ENCODE measurements around the gene FGF1.

FGF1 gene

DNA sequence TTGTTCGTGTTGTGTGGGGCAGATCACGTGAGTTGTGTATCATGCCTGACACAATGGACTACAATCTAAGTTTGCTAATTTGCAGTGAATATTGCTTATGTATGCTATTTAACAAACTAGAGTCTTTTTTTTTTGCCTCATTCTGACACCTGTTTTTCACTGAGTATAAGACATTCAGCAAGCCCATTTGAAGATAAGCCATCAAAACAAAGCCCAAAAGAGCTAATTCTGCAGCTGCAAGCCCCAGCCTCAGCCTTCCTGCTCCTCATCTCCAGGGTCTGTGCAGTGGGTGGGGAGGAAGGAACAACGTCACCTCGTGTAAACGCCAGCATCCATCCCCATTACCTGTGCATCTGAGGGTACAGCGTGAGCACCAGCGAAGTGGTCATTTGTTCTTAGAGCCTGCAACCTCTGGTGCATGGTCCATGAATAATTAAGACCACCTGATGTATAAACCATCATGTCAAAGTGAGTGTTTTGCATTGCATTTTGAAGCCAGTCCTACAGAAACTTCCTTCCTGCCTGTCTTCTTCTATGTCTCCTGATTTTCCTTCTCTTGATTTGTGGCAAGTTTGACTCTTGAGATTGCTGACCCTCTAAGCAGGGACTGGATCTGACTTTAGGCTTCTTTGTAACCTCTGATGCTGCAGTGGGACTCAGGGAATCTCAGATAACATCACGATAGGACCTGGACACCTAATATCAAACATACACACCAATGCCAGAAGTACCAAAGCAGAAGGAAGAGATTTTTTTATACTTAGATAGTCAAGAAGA lies 73.2 kb downstream of the FGF1 start:
- ChIA-PET POLR2A (no interaction called here), CTCF (interaction anchor here (0.6 to 7.0 kb wide), 10 partner anchors 10 to 455 kb away, joined by 3 to 93 read pairs (median 6); no protein-coding TSS in a partner anchor)
- Histone ChIP-seq H3K4me1 (ENCODE audit: control insufficient read depth, insufficient read depth, low read length) (no peaks in the 10 kb centered on the region), H3K36me3 (ENCODE audit: control insufficient read depth in 2 of 2, insufficient read depth in 1 of 2, low read length in 2 of 2) (no peaks in the 10 kb centered on the region), H3K9me3 (ENCODE audit: control insufficient read depth, insufficient read depth, low read depth, low read length) (no peaks in the 10 kb centered on the region), H3K27ac (ENCODE audit: extremely low read depth, low read depth, low read length) (no peak overlapping the region), H3K4me3 (ENCODE audit: low read depth, low read length) (no peak overlapping the region)
- TF ChIP-seq, protein P1, sequence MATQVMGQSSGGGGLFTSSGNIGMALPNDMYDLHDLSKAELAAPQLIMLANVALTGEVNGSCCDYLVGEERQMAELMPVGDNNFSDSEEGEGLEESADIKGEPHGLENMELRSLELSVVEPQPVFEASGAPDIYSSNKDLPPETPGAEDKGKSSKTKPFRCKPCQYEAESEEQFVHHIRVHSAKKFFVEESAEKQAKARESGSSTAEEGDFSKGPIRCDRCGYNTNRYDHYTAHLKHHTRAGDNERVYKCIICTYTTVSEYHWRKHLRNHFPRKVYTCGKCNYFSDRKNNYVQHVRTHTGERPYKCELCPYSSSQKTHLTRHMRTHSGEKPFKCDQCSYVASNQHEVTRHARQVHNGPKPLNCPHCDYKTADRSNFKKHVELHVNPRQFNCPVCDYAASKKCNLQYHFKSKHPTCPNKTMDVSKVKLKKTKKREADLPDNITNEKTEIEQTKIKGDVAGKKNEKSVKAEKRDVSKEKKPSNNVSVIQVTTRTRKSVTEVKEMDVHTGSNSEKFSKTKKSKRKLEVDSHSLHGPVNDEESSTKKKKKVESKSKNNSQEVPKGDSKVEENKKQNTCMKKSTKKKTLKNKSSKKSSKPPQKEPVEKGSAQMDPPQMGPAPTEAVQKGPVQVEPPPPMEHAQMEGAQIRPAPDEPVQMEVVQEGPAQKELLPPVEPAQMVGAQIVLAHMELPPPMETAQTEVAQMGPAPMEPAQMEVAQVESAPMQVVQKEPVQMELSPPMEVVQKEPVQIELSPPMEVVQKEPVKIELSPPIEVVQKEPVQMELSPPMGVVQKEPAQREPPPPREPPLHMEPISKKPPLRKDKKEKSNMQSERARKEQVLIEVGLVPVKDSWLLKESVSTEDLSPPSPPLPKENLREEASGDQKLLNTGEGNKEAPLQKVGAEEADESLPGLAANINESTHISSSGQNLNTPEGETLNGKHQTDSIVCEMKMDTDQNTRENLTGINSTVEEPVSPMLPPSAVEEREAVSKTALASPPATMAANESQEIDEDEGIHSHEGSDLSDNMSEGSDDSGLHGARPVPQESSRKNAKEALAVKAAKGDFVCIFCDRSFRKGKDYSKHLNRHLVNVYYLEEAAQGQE (tag by site-specific recombination; IDR thresholded peaks at IDR 0.05) = no peak
- TF ChIP-seq ZNF664 (tag by site-specific recombination; IDR thresholded peaks at IDR 0.05) (no peak), ZNF311 (tag by site-specific recombination; IDR thresholded peaks at IDR 0.05; ENCODE audit: borderline replicate concordance) (no peak), FEZF1 (tag by site-specific recombination; IDR thresholded peaks at IDR 0.05) (no peak), GFI1B (tag by site-specific recombination; IDR thresholded peaks at IDR 0.05) (no peak), ZNF423 (tag by site-specific recombination; IDR thresholded peaks at IDR 0.05) (no peak), GLIS2 (tag by site-specific recombination; IDR thresholded peaks at IDR 0.05) (no peak), SP2 (tag by site-specific recombination; IDR thresholded peaks at IDR 0.05) (no peak), ZNF544 (tag by site-specific recombination; IDR thresholded peaks at IDR 0.05) (no peak), ZNF529 (tag by site-specific recombination; IDR thresholded peaks at IDR 0.05; ENCODE audit: insufficient replicate concordance) (no peak), MYNN (tag by site-specific recombination; IDR thresholded peaks at IDR 0.05; ENCODE audit: borderline replicate concordance) (no peak), ZNF600 (tag by site-specific recombination; IDR thresholded peaks at IDR 0.05) (no peak), ZNF169 (tag by site-specific recombination; IDR thresholded peaks at IDR 0.05) (no peak), ZNF37A (tag by site-specific recombination; IDR thresholded peaks at IDR 0.05) (no peak), ZNF10 (tag by site-specific recombination; IDR thresholded peaks at IDR 0.05) (no peak)
- TF ChIP-seq, protein P2, sequence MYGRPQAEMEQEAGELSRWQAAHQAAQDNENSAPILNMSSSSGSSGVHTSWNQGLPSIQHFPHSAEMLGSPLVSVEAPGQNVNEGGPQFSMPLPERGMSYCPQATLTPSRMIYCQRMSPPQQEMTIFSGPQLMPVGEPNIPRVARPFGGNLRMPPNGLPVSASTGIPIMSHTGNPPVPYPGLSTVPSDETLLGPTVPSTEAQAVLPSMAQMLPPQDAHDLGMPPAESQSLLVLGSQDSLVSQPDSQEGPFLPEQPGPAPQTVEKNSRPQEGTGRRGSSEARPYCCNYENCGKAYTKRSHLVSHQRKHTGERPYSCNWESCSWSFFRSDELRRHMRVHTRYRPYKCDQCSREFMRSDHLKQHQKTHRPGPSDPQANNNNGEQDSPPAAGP (tag by site-specific recombination; IDR thresholded peaks at IDR 0.05) = no peak
- TF ChIP-seq, protein P3, sequence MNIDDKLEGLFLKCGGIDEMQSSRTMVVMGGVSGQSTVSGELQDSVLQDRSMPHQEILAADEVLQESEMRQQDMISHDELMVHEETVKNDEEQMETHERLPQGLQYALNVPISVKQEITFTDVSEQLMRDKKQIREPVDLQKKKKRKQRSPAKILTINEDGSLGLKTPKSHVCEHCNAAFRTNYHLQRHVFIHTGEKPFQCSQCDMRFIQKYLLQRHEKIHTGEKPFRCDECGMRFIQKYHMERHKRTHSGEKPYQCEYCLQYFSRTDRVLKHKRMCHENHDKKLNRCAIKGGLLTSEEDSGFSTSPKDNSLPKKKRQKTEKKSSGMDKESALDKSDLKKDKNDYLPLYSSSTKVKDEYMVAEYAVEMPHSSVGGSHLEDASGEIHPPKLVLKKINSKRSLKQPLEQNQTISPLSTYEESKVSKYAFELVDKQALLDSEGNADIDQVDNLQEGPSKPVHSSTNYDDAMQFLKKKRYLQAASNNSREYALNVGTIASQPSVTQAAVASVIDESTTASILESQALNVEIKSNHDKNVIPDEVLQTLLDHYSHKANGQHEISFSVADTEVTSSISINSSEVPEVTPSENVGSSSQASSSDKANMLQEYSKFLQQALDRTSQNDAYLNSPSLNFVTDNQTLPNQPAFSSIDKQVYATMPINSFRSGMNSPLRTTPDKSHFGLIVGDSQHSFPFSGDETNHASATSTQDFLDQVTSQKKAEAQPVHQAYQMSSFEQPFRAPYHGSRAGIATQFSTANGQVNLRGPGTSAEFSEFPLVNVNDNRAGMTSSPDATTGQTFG (tag by site-specific recombination; IDR thresholded peaks at IDR 0.05; ENCODE audit: borderline replicate concordance) = no peak

DNA sequence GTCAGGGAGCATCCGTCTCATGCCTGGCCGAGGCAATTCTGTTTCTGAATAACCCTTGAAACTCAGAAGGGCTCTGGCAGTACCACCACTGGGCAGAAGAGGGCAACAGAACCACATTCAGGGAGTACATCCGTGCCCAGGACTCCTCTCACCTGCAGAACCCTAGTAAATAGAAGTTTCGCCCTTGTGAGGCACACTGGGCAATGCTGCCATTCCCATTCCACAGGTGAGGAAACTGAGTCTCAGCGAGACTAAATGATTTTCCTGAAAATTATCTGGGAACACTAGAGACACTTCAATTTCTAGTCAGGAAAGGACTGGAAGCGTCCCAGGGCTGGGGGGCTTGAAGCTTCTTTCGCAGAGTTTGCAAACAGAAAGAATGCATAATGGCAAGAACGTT lies 74.7 kb downstream of the FGF1 start:
- Histone ChIP-seq H3K36me3 (ENCODE audit: control insufficient read depth in 2 of 2, insufficient read depth in 1 of 2, low read length in 2 of 2) (no peaks in the 10 kb centered on the region), H3K4me3 (ENCODE audit: low read depth, low read length) (no peak overlapping the region), H3K9me3 (ENCODE audit: control insufficient read depth, insufficient read depth, low read depth, low read length) (no peaks in the 10 kb centered on the region), H3K27ac (ENCODE audit: extremely low read depth, low read depth, low read length) (no peak overlapping the region), H3K4me1 (ENCODE audit: control insufficient read depth, insufficient read depth, low read length) (no peaks in the 10 kb centered on the region)
- ChIA-PET CTCF (interaction anchor here (0.6 to 7.0 kb wide), 19 partner anchors 11 to 1843 kb away, joined by 3 to 93 read pairs (median 4); no protein-coding TSS in a partner anchor), POLR2A (no interaction called here)
- TF ChIP-seq ZNF2 (tag by site-specific recombination; IDR thresholded peaks at IDR 0.05) = 0 out of 2 replicates have a peak, but pooled peaks have one; percentile 45
- TF ChIP-seq ZBTB48 (tag by site-specific recombination; IDR thresholded peaks at IDR 0.05) = peak; percentile 76
- peak; percentile 92 for TF ChIP-seq ZBTB8A (tag by site-specific recombination; IDR thresholded peaks at IDR 0.05)
- TF ChIP-seq, protein P4, sequence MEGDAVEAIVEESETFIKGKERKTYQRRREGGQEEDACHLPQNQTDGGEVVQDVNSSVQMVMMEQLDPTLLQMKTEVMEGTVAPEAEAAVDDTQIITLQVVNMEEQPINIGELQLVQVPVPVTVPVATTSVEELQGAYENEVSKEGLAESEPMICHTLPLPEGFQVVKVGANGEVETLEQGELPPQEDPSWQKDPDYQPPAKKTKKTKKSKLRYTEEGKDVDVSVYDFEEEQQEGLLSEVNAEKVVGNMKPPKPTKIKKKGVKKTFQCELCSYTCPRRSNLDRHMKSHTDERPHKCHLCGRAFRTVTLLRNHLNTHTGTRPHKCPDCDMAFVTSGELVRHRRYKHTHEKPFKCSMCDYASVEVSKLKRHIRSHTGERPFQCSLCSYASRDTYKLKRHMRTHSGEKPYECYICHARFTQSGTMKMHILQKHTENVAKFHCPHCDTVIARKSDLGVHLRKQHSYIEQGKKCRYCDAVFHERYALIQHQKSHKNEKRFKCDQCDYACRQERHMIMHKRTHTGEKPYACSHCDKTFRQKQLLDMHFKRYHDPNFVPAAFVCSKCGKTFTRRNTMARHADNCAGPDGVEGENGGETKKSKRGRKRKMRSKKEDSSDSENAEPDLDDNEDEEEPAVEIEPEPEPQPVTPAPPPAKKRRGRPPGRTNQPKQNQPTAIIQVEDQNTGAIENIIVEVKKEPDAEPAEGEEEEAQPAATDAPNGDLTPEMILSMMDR (tag by site-specific recombination; IDR thresholded peaks at IDR 0.05) = peak; percentile 80
- TF ChIP-seq ZSCAN30 (tag by site-specific recombination; IDR thresholded peaks at IDR 0.05) = peak; percentile 25; the same call in 1 of the 2 replicates
- TF ChIP-seq ZNF660 (tag by site-specific recombination; IDR thresholded peaks at IDR 0.05) = peak; percentile 64; the same call in 1 of the 2 replicates
- TF ChIP-seq ZFP3 (tag by site-specific recombination; IDR thresholded peaks at IDR 0.05; ENCODE audit: low read depth) = no peak
- no peak for TF ChIP-seq ZNF707 (tag by site-specific recombination; IDR thresholded peaks at IDR 0.05)
- peak; percentile 89 for TF ChIP-seq ZNF654 (tag by site-specific recombination; IDR thresholded peaks at IDR 0.05; ENCODE audit: low read depth)
- 0 out of 2 replicates have a peak, but pooled peaks have one; percentile 18 for TF ChIP-seq SCRT2 (tag by site-specific recombination; IDR thresholded peaks at IDR 0.05)
- no peak for TF ChIP-seq ZNF626 (tag by site-specific recombination; IDR thresholded peaks at IDR 0.05)
